ENCODE data around the gene SLC44A4.

- TF ChIP-seq POLR2AphosphoS5 (IDR thresholded peaks at IDR 0.05; ENCODE audit: low read depth, low read length) (no peak), REST (IDR thresholded peaks at IDR 0.05; ENCODE audit: insufficient read depth in 1 of 2, low read depth in 2 of 2, low read length in 2 of 2) (no peak), TAF1 (IDR thresholded peaks at IDR 0.05; ENCODE audit: borderline replicate concordance, insufficient read depth, low read length) (no peak), SIN3A (IDR thresholded peaks at IDR 0.05; ENCODE audit: borderline replicate concordance, insufficient read depth, low read length) (no peak), FOXP2 (optimal IDR thresholded peaks at IDR 0.05; ENCODE audit: borderline replicate concordance, extremely low read depth, extremely low read length, insufficient read depth) (no peak)
Observed at GRCh38 chr6:31915351-31915750, 36.6 kb upstream of the SLC44A4 start.

Measured in PFSK-1 (cell line).